GM12878 (cell line): ENCODE measurements around the gene DSE. TPM values are rescaled to one million over a fixed set of nuclear protein-coding genes. Genes with fewer than 3 reads are reported as not detected.
A peak's percentile ranks its signal among the peaks of the same experiment; 100 is the strongest.

ENCODE experiments used
- ATAC-seq: fragments of 200-7000 bp; cut with Tn5 transposase; 3 replicates; pipeline ENCODE4 v1.9.1; 2020; ENCODE audit warnings: mild to moderate bottlenecking, moderate library complexity
- BruUV-seq: library from RNA; stranded (reverse); fragments of 400-500 nt; replicated peaks from 2 replicates; lab custom pipeline; 2021; lab: Mats Ljungman, UMichigan
- CTCF ChIA-PET: fragments of 300-600 bp; sonication (Branson Sonifier 250); formaldehyde crosslinking; extraction: SDS; loops from one replicate; lab custom pipeline; 2021; ENCODE audit warnings: inconsistent platforms; lab: Yijun Ruan, JAX
- POLR2A ChIA-PET: fragments of 350-600 bp; formaldehyde crosslinking; extraction: SDS; loops from one replicate; lab custom pipeline; 2021; ENCODE audit warnings: inconsistent platforms; lab: Charles Lee
- RAD21 ChIA-PET: fragments of 300-600 bp; sonication (Branson Sonifier 250); formaldehyde crosslinking; loops from one replicate; lab custom pipeline; 2023; ENCODE audit warnings: antibody characterized with exemption; ENCODE audit not compliant: unreplicated experiment; lab: Charles Lee
- SMC1A ChIA-PET: fragments of 300-600 bp; sonication (Branson Sonifier 250); formaldehyde crosslinking; loops from one replicate; lab custom pipeline; 2023; ENCODE audit not compliant: unreplicated experiment, uncharacterized antibody; lab: Charles Lee
- DNase-seq: peaks from one replicate; pipeline ENCODE4 v3.0.0-alpha.2; 2011; ENCODE audit warnings: low read depth, low spot score
- FAIRE-seq: peaks from 3 replicates; lab custom pipeline; 2011; peaks lifted over from hg19 to GRCh38; lab: Jason Lieb, UNC
- H2AFZ ChIP-seq: 2 replicates; pipeline ENCODE4 v1.6.0; 2011; ENCODE audit warnings: low read depth, low read length, control low read depth; ENCODE audit not compliant: control insufficient read depth
- H3K27ac ChIP-seq: 2 replicates; pipeline ENCODE4 v1.5.1; 2011; ENCODE audit warnings: control low read depth; ENCODE audit not compliant: control insufficient read depth, insufficient read depth
- H3K27me3 ChIP-seq, 2 experiments: replicated peaks in 1 of 2; 2 replicates each; pipeline versions ENCODE4 v1.6.0 to v1.6.1; 2011; ENCODE audit warnings: low read length in 1 of 2; ENCODE audit not compliant: control insufficient read depth in 2 of 2, insufficient read depth in 2 of 2
- H3K36me3 ChIP-seq, 2 experiments: 2 replicates each; pipeline ENCODE4 v1.5.1; 2011; ENCODE audit warnings: low read length in 1 of 2; ENCODE audit not compliant: control insufficient read depth in 2 of 2, insufficient read depth in 2 of 2
- H3K4me1 ChIP-seq: 2 replicates; pipeline ENCODE4 v1.6.1; 2011; ENCODE audit warnings: mild to moderate bottlenecking, low read length, moderate library complexity, mixed read lengths; ENCODE audit not compliant: control insufficient read depth, insufficient read depth
- H3K4me2 ChIP-seq: 2 replicates; pipeline ENCODE4 v1.6.0; 2011; ENCODE audit warnings: control low read depth; ENCODE audit not compliant: control insufficient read depth, insufficient read depth
- H3K4me3 ChIP-seq: fragments of 200-600 bp; sonication (generic); 2 replicates; pipeline ENCODE4 v1.5.1; 2016
- H3K79me2 ChIP-seq: 2 replicates; pipeline ENCODE4 v1.6.0; 2011; ENCODE audit warnings: low read length; ENCODE audit not compliant: control insufficient read depth, insufficient read depth
- H3K9ac ChIP-seq: 2 replicates; pipeline ENCODE4 v1.8.0; 2011; ENCODE audit warnings: low read length, control low read depth, mixed read lengths; ENCODE audit not compliant: control insufficient read depth, insufficient read depth
- H3K9me3 ChIP-seq: replicated peaks from 3 replicates; pipeline ENCODE4 v1.5.1; 2011; ENCODE audit warnings: mild to moderate bottlenecking, low read length; ENCODE audit not compliant: control insufficient read depth, insufficient read depth
- H4K20me1 ChIP-seq: 2 replicates; pipeline ENCODE4 v1.6.0; 2011; ENCODE audit not compliant: control insufficient read depth, insufficient read depth
- CTCF ChIP-seq, 3 experiments: IDR thresholded peaks in 2 of 3; conservative IDR thresholded peaks in 1 of 3; 2 replicates each; pipeline ENCODE4 v1.5.1; 2011; ENCODE audit warnings: low read depth in 3 of 3, low read length in 3 of 3, mild to moderate bottlenecking in 3 of 3, control low read depth in 2 of 3, moderate library complexity in 2 of 3, inconsistent platforms in 1 of 3, mixed read lengths in 1 of 3; ENCODE audit not compliant: control insufficient read depth in 2 of 3, insufficient read depth in 1 of 3; ENCODE audit errors: extremely low read depth in 1 of 3
- MLLT1 ChIP-seq: fragments of 450-650 bp; IDR thresholded peaks from 2 replicates; pipeline ENCODE4 v1.6.1; 2016; ENCODE audit warnings: mild to moderate bottlenecking
- NBN ChIP-seq: fragments of 450-650 bp; IDR thresholded peaks from 2 replicates; pipeline ENCODE4 v1.6.1; 2016
- SMAD1 ChIP-seq: fragments of 450-650 bp; IDR thresholded peaks from 2 replicates; pipeline ENCODE4 v1.6.1; 2018; ENCODE audit warnings: mild to moderate bottlenecking, low read depth; ENCODE audit not compliant: partially characterized antibody
- STAT3 ChIP-seq: IDR thresholded peaks from 2 replicates; pipeline ENCODE4 v1.6.1; 2011; ENCODE audit warnings: low read depth, low read length, improper control_type of control experiment
- ZBTB4 ChIP-seq: fragments of 450-650 bp; formaldehyde crosslinking; IDR thresholded peaks from 2 replicates; pipeline ENCODE4 v1.4.0; 2022; ENCODE audit warnings: mild to moderate bottlenecking, moderate library complexity
- WGBS: methylation state at CpG from one replicate; pipeline ENCODE4 v1.1.6; 2016; ENCODE audit warnings: low lambda C conversion rate; ENCODE audit not compliant: insufficient replicate concordance, insufficient coverage; ENCODE audit errors: missing lambda C conversion rate; 5-methylcytosine and 5-hydroxymethylcytosine counted together
- in situ Hi-C: fragments of 300-500 bp; cut with MboI; formaldehyde crosslinking; loops from 9 replicates; pipeline ENCODE4 v1.14.3; 2018; ENCODE audit warnings: mixed read lengths
- intact Hi-C: fragments of 100-400 bp; cut with micrococcal nuclease; formaldehyde crosslinking; loops from one replicate; pipeline ENCODE4 v1.14.2; 2022; ENCODE audit not compliant: unreplicated experiment
- polyA plus RNA-seq, 11 experiments: library from polyadenylated mRNA; depleted of rRNA in 4 of 11; unstranded in 6 of 11; stranded (reverse) in 5 of 11; fragments of >200 nt; fragmentation: Nextera tagmentation in 4 of 11; fragmentation: Illumina TruSeq in 1 of 11; extraction: Ambion mirVana in 4 of 11; extraction: Trizol in 1 of 11; gene quantifications; 1 replicate in 1 of 11; 2 replicates in 10 of 11; pipeline versions ENCODE4 v1.2.1 to v1.2.3, GENCODE V29; 2011 to 2016; ENCODE audit warnings: inconsistent platforms in 2 of 11, missing spikeins in 2 of 11, low read depth in 1 of 11
- total RNA-seq, 4 experiments: library from RNA; depleted of rRNA in 3 of 4; stranded (reverse); fragments of >200 nt in 3 of 4; fragmentation: Illumina TruSeq in 1 of 4; extraction: Trizol in 1 of 4; gene quantifications; 2 replicates each; pipeline versions ENCODE4 v1.2.1 to v1.2.3, GENCODE V29; 2013 to 2021

Gene DSE
- total and polyA plus RNA-seq, 10 of the 15 experiments (the other 5 are each of a cell fraction or from before 2014, with no cell fraction given), result 12.6 to 76.4 (median 43.0) TPM

GRCh38 chr6:116402108-116402937, 31.6 kb downstream of the DSE start:
- no TSS peak for BruUV-seq
- no peak for ATAC-seq
- H3K4me2 ChIP-seq, result no peak overlapping the region
- POLR2A ChIA-PET, result interaction anchor here (4.3 kb wide), 1 partner anchor 9 kb away, joined by 14 read pairs; no protein-coding TSS in a partner anchor
- TF ChIP-seq STAT3 (no peak), CTCF (IDR thresholded peaks at IDR 0.05 in 2 of 3, conservative IDR thresholded peaks at IDR 0.05 in 1 of 3; ENCODE audit: control insufficient read depth in 2 of 3, extremely low read depth in 1 of 3, insufficient read depth in 1 of 3, low read depth in 3 of 3, low read length in 3 of 3) (peak in 1 of 3 experiments; percentile 35; a peak in 2 of 6 replicates), NBN (no peak), MLLT1 (no peak), SMAD1 (no peak), ZBTB4 (no peak)
- TF ChIP-seq, all 136 proteins: peak for 1
- Histone ChIP-seq H3K27me3 (no peaks in the 10 kb centered on the region), H3K4me1 (peaks cover 46% of the 10 kb centered on the region), H3K9ac (no peak overlapping the region), H4K20me1 (no peaks in the 10 kb centered on the region), H3K4me3 (no peak overlapping the region), H3K27ac (no peak overlapping the region), H2AFZ (no peak overlapping the region), H3K36me3 (peaks cover 0 to 7% of the 10 kb centered on the region in 2 experiments; a peak in 1 of 4 replicates), H3K79me2 (peaks cover 82% of the 10 kb centered on the region), H3K9me3 (no peaks in the 10 kb centered on the region)
- 80% methylated on average over 2 of the region's 2 CpGs for WGBS
- ChIA-PET RAD21 (interaction anchor here (0.6 to 2.9 kb wide), 7 partner anchors 11 to 121 kb away, joined by 3 to 22 read pairs (median 4); no protein-coding TSS in a partner anchor), SMC1A (interaction anchor here (0.6 to 5.1 kb wide), 17 partner anchors 10 to 188 kb away, joined by 3 to 95 read pairs (median 4); partner anchors contain the start of gene DSE), CTCF (interaction anchor here (0.6 to 6.1 kb wide), 12 partner anchors 10 to 133 kb away, joined by 3 to 85 read pairs (median 6); no protein-coding TSS in a partner anchor)
- in situ Hi-C loops (no loop called here), intact Hi-C loops (loop anchor here (10.0 kb wide), 1 partner anchor 298 kb away; the partner anchor contains the start of gene NT5DC1)
- FAIRE-seq (no peak), DNase-seq (no peak)
